ENCODE measurements around the gene TEKT3. TPM values are rescaled to one million over a fixed set of nuclear protein-coding genes. Genes with fewer than 3 reads are reported as not detected.

Gene TEKT3
- total and polyA plus RNA-seq, 9 of the 15 experiments (the other 6 are each of a cell fraction or from before 2014, with no cell fraction given): not detected

- TF ChIP-seq ZNF512 (tag; IDR thresholded peaks at IDR 0.05): no peak
- TF ChIP-seq CGGBP1 (CRISPR knock-in tag; IDR thresholded peaks at IDR 0.05): no peak
- TF ChIP-seq, protein P1, sequence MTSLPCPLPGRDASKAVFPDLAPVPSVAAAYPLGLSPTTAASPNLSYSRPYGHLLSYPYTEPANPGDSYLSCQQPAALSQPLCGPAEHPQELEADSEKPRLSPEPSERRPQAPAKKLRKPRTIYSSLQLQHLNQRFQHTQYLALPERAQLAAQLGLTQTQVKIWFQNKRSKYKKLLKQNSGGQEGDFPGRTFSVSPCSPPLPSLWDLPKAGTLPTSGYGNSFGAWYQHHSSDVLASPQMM (CRISPR knock-in tag; IDR thresholded peaks at IDR 0.05): no peak
- no peak for TF ChIP-seq YBX1 (IDR thresholded peaks at IDR 0.05)
- no peak for TF ChIP-seq ZNF347 (CRISPR knock-in tag; IDR thresholded peaks at IDR 0.05; ENCODE audit: low read depth)
- no peak for TF ChIP-seq MTF1 (CRISPR knock-in tag; IDR thresholded peaks at IDR 0.05; ENCODE audit: borderline replicate concordance)
- TF ChIP-seq KLF1 (tag; IDR thresholded peaks at IDR 0.05): peak; percentile 38; the same call in 1 of the 2 replicates
- TF ChIP-seq ELF2 (CRISPR knock-in tag; IDR thresholded peaks at IDR 0.05): no peak
- no peak for TF ChIP-seq PREB (CRISPR knock-in tag; IDR thresholded peaks at IDR 0.05)
- no peak for TF ChIP-seq BRD4 (IDR thresholded peaks at IDR 0.05)
- TF ChIP-seq REST (IDR thresholded peaks at IDR 0.05; ENCODE audit: borderline replicate concordance): no peak
- TF ChIP-seq REST (CRISPR knock-in tag; IDR thresholded peaks at IDR 0.05; ENCODE audit: low read depth): no peak
- TF ChIP-seq, protein P2, sequence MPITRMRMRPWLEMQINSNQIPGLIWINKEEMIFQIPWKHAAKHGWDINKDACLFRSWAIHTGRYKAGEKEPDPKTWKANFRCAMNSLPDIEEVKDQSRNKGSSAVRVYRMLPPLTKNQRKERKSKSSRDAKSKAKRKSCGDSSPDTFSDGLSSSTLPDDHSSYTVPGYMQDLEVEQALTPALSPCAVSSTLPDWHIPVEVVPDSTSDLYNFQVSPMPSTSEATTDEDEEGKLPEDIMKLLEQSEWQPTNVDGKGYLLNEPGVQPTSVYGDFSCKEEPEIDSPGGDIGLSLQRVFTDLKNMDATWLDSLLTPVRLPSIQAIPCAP (CRISPR knock-in tag; IDR thresholded peaks at IDR 0.05; ENCODE audit: borderline replicate concordance): no peak
- no peak for TF ChIP-seq ZFP30 (CRISPR knock-in tag; IDR thresholded peaks at IDR 0.05; ENCODE audit: borderline replicate concordance)
- no peak for TF ChIP-seq RNF2 (IDR thresholded peaks at IDR 0.05)
These were observed 78.8 kb downstream of the TEKT3 start (continued) for GRCh38 chr17:15262291-15263205.

All from K562 (cell line).